Keratinocyte (primary cell): ENCODE data around the gene NPSR1. TPM values are rescaled to one million over a fixed set of nuclear protein-coding genes. Genes with fewer than 3 reads are reported as not detected.

ENCODE experiments used
- DNase-seq: peaks from one replicate; pipeline ENCODE4 v3.0.0-alpha.2; 2011; ENCODE audit warnings: low read depth, missing footprints, low spot score
- FAIRE-seq: peaks from 2 replicates; lab custom pipeline; 2011; peaks lifted over from hg19 to GRCh38; lab: Jason Lieb, UNC
- H2AFZ ChIP-seq: 2 replicates; pipeline ENCODE4 v1.6.0; 2012; ENCODE audit warnings: low read length, control low read depth, inconsistent platforms; ENCODE audit not compliant: control insufficient read depth
- H3K27ac ChIP-seq: 2 replicates; pipeline ENCODE4 v1.5.1; 2011; ENCODE audit warnings: low read length; ENCODE audit not compliant: control insufficient read depth, insufficient read depth
- H3K27me3 ChIP-seq: 3 replicates; pipeline ENCODE4 v1.6.0; 2011; ENCODE audit warnings: low read length; ENCODE audit not compliant: control insufficient read depth, insufficient read depth; ENCODE audit errors: extremely low read depth
- H3K36me3 ChIP-seq, 2 experiments: 2 replicates in 1 of 2; 3 replicates in 1 of 2; pipeline ENCODE4 v1.5.1; 2011; ENCODE audit warnings: low read length in 2 of 2, mild to moderate bottlenecking in 1 of 2; ENCODE audit not compliant: control insufficient read depth in 2 of 2, insufficient read depth in 2 of 2; ENCODE audit errors: extremely low read depth in 1 of 2
- H3K4me1 ChIP-seq: 3 replicates; pipeline ENCODE4 v1.5.1; 2011; ENCODE audit warnings: low read length; ENCODE audit not compliant: control insufficient read depth, insufficient read depth; ENCODE audit errors: extremely low read depth
- H3K4me2 ChIP-seq: 3 replicates; pipeline ENCODE4 v1.6.0; 2011; ENCODE audit warnings: low read depth, low read length; ENCODE audit not compliant: control insufficient read depth, insufficient read depth; ENCODE audit errors: extremely low read depth
- H3K4me3 ChIP-seq, 3 experiments: fragments of 200-600 bp in 1 of 3; sonication (generic) in 1 of 3; 2 replicates in 2 of 3; 3 replicates in 1 of 3; pipeline ENCODE4 v1.5.1; 2011 to 2016; ENCODE audit warnings: low read length in 3 of 3, mild to moderate bottlenecking in 3 of 3, control low read depth in 2 of 3, inconsistent platforms in 1 of 3, low read depth in 1 of 3, mixed read lengths in 1 of 3, mixed run types in 1 of 3, moderate library complexity in 1 of 3; ENCODE audit not compliant: control insufficient read depth in 2 of 3, insufficient read depth in 2 of 3; ENCODE audit errors: extremely low read depth in 1 of 3
- H3K79me2 ChIP-seq: 2 replicates; pipeline ENCODE4 v1.6.0; 2012; ENCODE audit warnings: low read length; ENCODE audit not compliant: control insufficient read depth, insufficient read depth
- H3K9ac ChIP-seq: 3 replicates; pipeline ENCODE4 v1.6.0; 2011; ENCODE audit warnings: low read length; ENCODE audit not compliant: control insufficient read depth, insufficient read depth; ENCODE audit errors: extremely low read depth
- H3K9me1 ChIP-seq: 3 replicates; pipeline ENCODE4 v1.6.0; 2011; ENCODE audit warnings: low read length; ENCODE audit not compliant: control insufficient read depth, insufficient read depth; ENCODE audit errors: extremely low read depth
- H3K9me3 ChIP-seq: 2 replicates; pipeline ENCODE4 v1.5.1; 2012; ENCODE audit warnings: low read depth, low read length; ENCODE audit not compliant: control insufficient read depth
- H4K20me1 ChIP-seq: 3 replicates; pipeline ENCODE4 v1.6.0; 2011; ENCODE audit warnings: low read length; ENCODE audit not compliant: control insufficient read depth, insufficient read depth; ENCODE audit errors: extremely low read depth
- CTCF ChIP-seq, 3 experiments: IDR thresholded peaks in 1 of 3; conservative IDR thresholded peaks in 1 of 3; optimal IDR thresholded peaks in 1 of 3; 2 replicates in 2 of 3; 3 replicates in 1 of 3; pipeline versions ENCODE3 to v1.5.1; 2011; ENCODE audit warnings: low read length in 3 of 3, mild to moderate bottlenecking in 3 of 3, moderate library complexity in 2 of 3, control low read depth in 1 of 3, inconsistent platforms in 1 of 3; ENCODE audit not compliant: insufficient read depth in 2 of 3; ENCODE audit errors: extremely low read depth in 1 of 3
- EZH2 ChIP-seq: IDR thresholded peaks from one replicate; pipeline ENCODE4 v1.6.1; 2012; ENCODE audit warnings: inconsistent platforms, mild to moderate bottlenecking, low read length, moderate library complexity
- dilution Hi-C: fragments of 300-500 bp; cut with MboI; formaldehyde crosslinking; loops from one replicate; pipeline ENCODE4 v1.7.0; 2020; ENCODE audit warnings: low sequenced_read_pairs; ENCODE audit not compliant: extremely low pct_ligation_motif_present
- polyA plus RNA-seq, 5 experiments: library from polyadenylated mRNA; depleted of rRNA in 3 of 5; stranded (reverse) in 3 of 5; stranded (forward) in 1 of 5; unstranded in 1 of 5; fragments of >200 nt; gene quantifications; 1 replicate in 1 of 5; 2 replicates in 3 of 5; 3 replicates in 1 of 5; pipeline versions ENCODE4 v1.2.1 to v1.2.3, GENCODE V29; 2011 to 2012; ENCODE audit warnings: missing spikeins in 2 of 5, low read depth in 1 of 5, low replicate concordance in 1 of 5

Gene NPSR1
- polyA plus RNA-seq, 1 donor (not counting 4 experiments of a cell fraction or from before 2014, with no cell fraction given) = not detected

GRCh38 chr7:34776748-34777358 is 118.8 kb downstream of the NPSR1 start:
- no peaks in the 10 kb centered on the region for H3K79me2 ChIP-seq
- no peaks in the 10 kb centered on the region for H4K20me1 ChIP-seq
- dilution Hi-C loops = no loop called here
- H3K27me3 ChIP-seq = no peaks in the 10 kb centered on the region
- no peak for DNase-seq
- no peak overlapping the region for H2AFZ ChIP-seq
- H3K9me1 ChIP-seq = no peaks in the 10 kb centered on the region
- H3K4me3 ChIP-seq = no peak overlapping the region
- no peaks in the 10 kb centered on the region for H3K4me1 ChIP-seq
- no peak overlapping the region for H3K9ac ChIP-seq
- no peak for FAIRE-seq
- no peaks in the 10 kb centered on the region for H3K36me3 ChIP-seq
- TF ChIP-seq EZH2 (no peak), CTCF (optimal IDR thresholded peaks at IDR 0.05 in 1 of 3, IDR thresholded peaks at IDR 0.05 in 1 of 3, conservative IDR thresholded peaks at IDR 0.05 in 1 of 3; ENCODE audit: extremely low read depth in 1 of 3, insufficient read depth in 2 of 3, low read length in 3 of 3) (no peak)
- no peak overlapping the region for H3K4me2 ChIP-seq
- H3K27ac ChIP-seq = no peak overlapping the region
- no peaks in the 10 kb centered on the region for H3K9me3 ChIP-seq

GRCh38 chr7:34780546-34780945 is 122.5 kb downstream of the NPSR1 start:
- TF ChIP-seq CTCF (optimal IDR thresholded peaks at IDR 0.05 in 1 of 3, IDR thresholded peaks at IDR 0.05 in 1 of 3, conservative IDR thresholded peaks at IDR 0.05 in 1 of 3; ENCODE audit: extremely low read depth in 1 of 3, insufficient read depth in 2 of 3, low read length in 3 of 3) (no peak), EZH2 (no peak)
- DNase-seq = no peak
- Histone ChIP-seq H3K4me2 (no peak overlapping the region), H3K27ac (no peak overlapping the region), H3K27me3 (no peaks in the 10 kb centered on the region), H3K79me2 (no peaks in the 10 kb centered on the region), H3K36me3 (no peaks in the 10 kb centered on the region), H3K9me1 (no peaks in the 10 kb centered on the region), H3K9ac (no peak overlapping the region), H2AFZ (no peak overlapping the region), H3K4me3 (no peak overlapping the region), H3K9me3 (no peaks in the 10 kb centered on the region), H3K4me1 (no peaks in the 10 kb centered on the region), H4K20me1 (no peaks in the 10 kb centered on the region)
- dilution Hi-C loops = no loop called here
- no peak for FAIRE-seq
